GM10266 (cell line): ENCODE results near the gene KIZ.

Experiments
- DNase-seq: peaks from one replicate; pipeline ENCODE4 v3.0.0; 2012; ENCODE audit errors: extremely low spot score
- CTCF ChIP-seq: IDR thresholded peaks from 2 replicates; pipeline ENCODE4 v1.5.1; 2012; ENCODE audit warnings: mild to moderate bottlenecking, low read depth; ENCODE audit not compliant: control insufficient read depth, insufficient read depth; ENCODE audit errors: missing control alignments

KIZ gene

GRCh38 chr20:21235484-21236445 lies 109.9 kb downstream of the KIZ start:
- DNase-seq: peak; percentile 53
- TF ChIP-seq CTCF: peak; percentile 94

GRCh38 chr20:21237956-21238799 lies 112.3 kb downstream of the KIZ start:
- DNase-seq: no peak
- TF ChIP-seq CTCF: no peak

GRCh38 chr20:21238818-21239536 lies 113.1 kb downstream of the KIZ start:
- no peak for DNase-seq
- no peak for TF ChIP-seq CTCF

GRCh38 chr20:21240394-21240793 lies 114.5 kb downstream of the KIZ start:
- no peak for DNase-seq
- no peak for TF ChIP-seq CTCF

GRCh38 chr20:21241406-21241805 lies 115.5 kb downstream of the KIZ start:
- TF ChIP-seq CTCF: no peak
- DNase-seq: no peak

- no peak for DNase-seq
- TF ChIP-seq CTCF: no peak
Measured at GRCh38 chr20:21243811-21244210, 117.9 kb downstream of the KIZ start.
